Neural cell (in vitro differentiated cells): ENCODE measurements around the gene VAV2. TPM values are rescaled to one million over a fixed set of nuclear protein-coding genes. Genes with fewer than 3 reads are reported as not detected.

Experiments
- H2AFZ ChIP-seq: fragments of 200-600, 300-800 bp; sonication (generic), shearing (Covaris generic); 2 replicates; pipeline ENCODE4 v1.6.0; 2014; ENCODE audit warnings: low read depth, mild to moderate bottlenecking, antibody characterized with exemption, low read length, moderate library complexity
- H3F3A ChIP-seq: fragments of 200-600 bp; shearing (Covaris generic); 2 replicates; pipeline ENCODE4 v1.6.1; 2016; ENCODE audit warnings: mild to moderate bottlenecking, moderate library complexity, mixed read lengths, antibody characterized with exemption, low read length; ENCODE audit not compliant: insufficient read depth, poor library complexity, severe bottlenecking
- H3K27ac ChIP-seq: fragments of 200-600, 300-800 bp; sonication (generic), shearing (Covaris generic); 2 replicates; pipeline ENCODE4 v1.5.1; 2014; ENCODE audit warnings: mild to moderate bottlenecking, low read length, moderate library complexity
- H3K27me3 ChIP-seq: fragments of 300-800, 200-600 bp; sonication (generic), shearing (Covaris generic); 2 replicates; pipeline ENCODE4 v1.6.0; 2014; ENCODE audit warnings: mild to moderate bottlenecking, low read depth, low read length, moderate library complexity; ENCODE audit not compliant: insufficient read depth
- H3K36me3 ChIP-seq: fragments of 300-800, 200-600 bp; sonication (generic), shearing (Covaris generic); 2 replicates; pipeline ENCODE4 v1.5.1; 2014; ENCODE audit warnings: mild to moderate bottlenecking, antibody characterized with exemption, low read length, moderate library complexity; ENCODE audit not compliant: insufficient read depth
- H3K4me2 ChIP-seq: fragments of 300-800, 200-600 bp; sonication (generic), shearing (Covaris generic); 2 replicates; pipeline ENCODE4 v1.6.0; 2014; ENCODE audit warnings: mild to moderate bottlenecking, low read length
- H3K4me3 ChIP-seq: fragments of 300-800, 200-600 bp; sonication (generic), shearing (Covaris generic); 2 replicates; pipeline ENCODE4 v1.5.1; 2014; ENCODE audit warnings: mild to moderate bottlenecking, low read length, moderate library complexity
- H3K79me2 ChIP-seq: fragments of 200-600 bp; shearing (Covaris generic); replicated peaks from 2 replicates; pipeline ENCODE4 v1.6.0; 2014; ENCODE audit warnings: mild to moderate bottlenecking, low read length, moderate library complexity; ENCODE audit not compliant: insufficient read depth
- H3K9ac ChIP-seq: fragments of 300-800, 200-600 bp; sonication (generic), shearing (Covaris generic); 2 replicates; pipeline ENCODE4 v1.6.1; 2016; ENCODE audit warnings: mild to moderate bottlenecking, low read length, mixed read lengths
- H3K9me2 ChIP-seq: fragments of 200-600 bp; shearing (Covaris generic); 2 replicates; pipeline ENCODE4 v1.6.1; 2016; ENCODE audit warnings: mild to moderate bottlenecking, low read length, mixed read lengths; ENCODE audit not compliant: insufficient read depth
- H3K9me3 ChIP-seq: fragments of 200-600, 300-800 bp; sonication (generic), shearing (Covaris generic); 2 replicates; pipeline ENCODE4 v1.6.1; 2016; ENCODE audit warnings: mild to moderate bottlenecking, mixed run types, low read length, moderate library complexity, mixed read lengths
- H4K20me1 ChIP-seq: fragments of 200-600 bp; shearing (Covaris generic); 2 replicates; pipeline ENCODE4 v1.6.1; 2016; ENCODE audit warnings: mild to moderate bottlenecking, mixed run types; ENCODE audit not compliant: insufficient read depth
- EP300 ChIP-seq: fragments of 450-650 bp; conservative IDR thresholded peaks from 2 replicates; pipeline ENCODE4 v1.6.1; 2014; ENCODE audit warnings: antibody characterized with exemption, mild to moderate bottlenecking, moderate library complexity; ENCODE audit not compliant: poor library complexity, severe bottlenecking
- EZH2 ChIP-seq: fragments of 200-600, 300-800 bp; shearing (Covaris generic), sonication (generic); IDR thresholded peaks from 2 replicates; pipeline ENCODE4 v1.6.1; 2014; ENCODE audit warnings: antibody characterized with exemption, low read length, borderline replicate concordance, mild to moderate bottlenecking; ENCODE audit not compliant: insufficient read depth, poor library complexity, severe bottlenecking
- MXI1 ChIP-seq: fragments of 450-650 bp; conservative IDR thresholded peaks from 2 replicates; pipeline ENCODE4 v1.6.1; 2014; ENCODE audit warnings: antibody characterized with exemption, mild to moderate bottlenecking; ENCODE audit not compliant: poor library complexity, severe bottlenecking
- POLR2AphosphoS5 ChIP-seq: IDR thresholded peaks from 2 replicates; pipeline ENCODE4 v1.6.1; 2012
- RAD21 ChIP-seq: fragments of 450-650 bp; conservative IDR thresholded peaks from 2 replicates; pipeline ENCODE4 v1.6.1; 2014; ENCODE audit warnings: antibody characterized with exemption, mild to moderate bottlenecking, moderate library complexity
- SMC3 ChIP-seq: fragments of 450-650 bp; conservative IDR thresholded peaks from 2 replicates; pipeline ENCODE4 v1.6.1; 2014; ENCODE audit warnings: antibody characterized with exemption, mild to moderate bottlenecking, moderate library complexity; ENCODE audit not compliant: poor library complexity
- TAF1 ChIP-seq: IDR thresholded peaks from 2 replicates; pipeline ENCODE4 v1.6.1; 2012; ENCODE audit warnings: low read depth
- polyA plus RNA-seq: library from polyadenylated mRNA; depleted of rRNA; stranded (reverse); fragments of >200 nt; gene quantifications from 2 replicates; pipeline ENCODE4 v1.2.3, GENCODE V29; 2014
- TF ChIP-seq, protein P1 (sequence below): IDR thresholded peaks from 2 replicates; pipeline ENCODE4 v1.6.1; 2012; ENCODE audit warnings: borderline replicate concordance
- TF ChIP-seq, protein P2 (sequence below): fragments of 450-650 bp; IDR thresholded peaks from 2 replicates; pipeline ENCODE4 v1.5.1; 2014; ENCODE audit warnings: antibody characterized with exemption, mild to moderate bottlenecking, moderate library complexity; ENCODE audit not compliant: poor library complexity, severe bottlenecking

Gene VAV2
- polyA plus RNA-seq, 1 donor from 2014 or later = 35.2 TPM

- TF ChIP-seq TAF1 (no peak), EZH2 (no peak), EP300 (no peak), RAD21 (no peak), POLR2AphosphoS5 (no peak), SMC3 (no peak), MXI1 (no peak)
- TF ChIP-seq, protein P1, sequence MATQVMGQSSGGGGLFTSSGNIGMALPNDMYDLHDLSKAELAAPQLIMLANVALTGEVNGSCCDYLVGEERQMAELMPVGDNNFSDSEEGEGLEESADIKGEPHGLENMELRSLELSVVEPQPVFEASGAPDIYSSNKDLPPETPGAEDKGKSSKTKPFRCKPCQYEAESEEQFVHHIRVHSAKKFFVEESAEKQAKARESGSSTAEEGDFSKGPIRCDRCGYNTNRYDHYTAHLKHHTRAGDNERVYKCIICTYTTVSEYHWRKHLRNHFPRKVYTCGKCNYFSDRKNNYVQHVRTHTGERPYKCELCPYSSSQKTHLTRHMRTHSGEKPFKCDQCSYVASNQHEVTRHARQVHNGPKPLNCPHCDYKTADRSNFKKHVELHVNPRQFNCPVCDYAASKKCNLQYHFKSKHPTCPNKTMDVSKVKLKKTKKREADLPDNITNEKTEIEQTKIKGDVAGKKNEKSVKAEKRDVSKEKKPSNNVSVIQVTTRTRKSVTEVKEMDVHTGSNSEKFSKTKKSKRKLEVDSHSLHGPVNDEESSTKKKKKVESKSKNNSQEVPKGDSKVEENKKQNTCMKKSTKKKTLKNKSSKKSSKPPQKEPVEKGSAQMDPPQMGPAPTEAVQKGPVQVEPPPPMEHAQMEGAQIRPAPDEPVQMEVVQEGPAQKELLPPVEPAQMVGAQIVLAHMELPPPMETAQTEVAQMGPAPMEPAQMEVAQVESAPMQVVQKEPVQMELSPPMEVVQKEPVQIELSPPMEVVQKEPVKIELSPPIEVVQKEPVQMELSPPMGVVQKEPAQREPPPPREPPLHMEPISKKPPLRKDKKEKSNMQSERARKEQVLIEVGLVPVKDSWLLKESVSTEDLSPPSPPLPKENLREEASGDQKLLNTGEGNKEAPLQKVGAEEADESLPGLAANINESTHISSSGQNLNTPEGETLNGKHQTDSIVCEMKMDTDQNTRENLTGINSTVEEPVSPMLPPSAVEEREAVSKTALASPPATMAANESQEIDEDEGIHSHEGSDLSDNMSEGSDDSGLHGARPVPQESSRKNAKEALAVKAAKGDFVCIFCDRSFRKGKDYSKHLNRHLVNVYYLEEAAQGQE = no peak
- TF ChIP-seq, protein P2, sequence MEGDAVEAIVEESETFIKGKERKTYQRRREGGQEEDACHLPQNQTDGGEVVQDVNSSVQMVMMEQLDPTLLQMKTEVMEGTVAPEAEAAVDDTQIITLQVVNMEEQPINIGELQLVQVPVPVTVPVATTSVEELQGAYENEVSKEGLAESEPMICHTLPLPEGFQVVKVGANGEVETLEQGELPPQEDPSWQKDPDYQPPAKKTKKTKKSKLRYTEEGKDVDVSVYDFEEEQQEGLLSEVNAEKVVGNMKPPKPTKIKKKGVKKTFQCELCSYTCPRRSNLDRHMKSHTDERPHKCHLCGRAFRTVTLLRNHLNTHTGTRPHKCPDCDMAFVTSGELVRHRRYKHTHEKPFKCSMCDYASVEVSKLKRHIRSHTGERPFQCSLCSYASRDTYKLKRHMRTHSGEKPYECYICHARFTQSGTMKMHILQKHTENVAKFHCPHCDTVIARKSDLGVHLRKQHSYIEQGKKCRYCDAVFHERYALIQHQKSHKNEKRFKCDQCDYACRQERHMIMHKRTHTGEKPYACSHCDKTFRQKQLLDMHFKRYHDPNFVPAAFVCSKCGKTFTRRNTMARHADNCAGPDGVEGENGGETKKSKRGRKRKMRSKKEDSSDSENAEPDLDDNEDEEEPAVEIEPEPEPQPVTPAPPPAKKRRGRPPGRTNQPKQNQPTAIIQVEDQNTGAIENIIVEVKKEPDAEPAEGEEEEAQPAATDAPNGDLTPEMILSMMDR = no peak
- Histone ChIP-seq H3K9ac (no peak overlapping the region), H3K9me3 (no peaks in the 10 kb centered on the region), H3K27me3 (no peaks in the 10 kb centered on the region), H3K27ac (no peak overlapping the region), H3K36me3 (no peaks in the 10 kb centered on the region), H4K20me1 (no peaks in the 10 kb centered on the region), H3K9me2 (no peaks in the 10 kb centered on the region), H3K79me2 (no peaks in the 10 kb centered on the region), H3F3A (no peaks in the 10 kb centered on the region), H2AFZ (no peak overlapping the region), H3K4me2 (no peak overlapping the region), H3K4me3 (no peak overlapping the region)
Measured at GRCh38 chr9:133717113-133718031, 274.8 kb downstream of the VAV2 start.

- H3K9ac ChIP-seq = no peak overlapping the region
Measured at GRCh38 chr9:133716564-133717112, 275.5 kb downstream of the VAV2 start.

More at GRCh38 chr9:133716564-133717112, 275.5 kb downstream of the VAV2 start:
- no peaks in the 10 kb centered on the region for H3K27me3 ChIP-seq
- TF ChIP-seq SMC3 = no peak
- TF ChIP-seq, protein P2 = no peak
- no peak for TF ChIP-seq EZH2
- no peak for TF ChIP-seq TAF1
- no peak for TF ChIP-seq RAD21
- TF ChIP-seq, protein P1 = no peak
- no peak for TF ChIP-seq MXI1
- TF ChIP-seq EP300 = no peak
- no peak for TF ChIP-seq POLR2AphosphoS5
- H2AFZ ChIP-seq = no peak overlapping the region
- no peaks in the 10 kb centered on the region for H3K79me2 ChIP-seq
- H4K20me1 ChIP-seq = no peaks in the 10 kb centered on the region
- H3K4me2 ChIP-seq = no peak overlapping the region
- no peaks in the 10 kb centered on the region for H3K9me3 ChIP-seq
- H3F3A ChIP-seq = no peaks in the 10 kb centered on the region
- H3K4me3 ChIP-seq = no peak overlapping the region
- no peak overlapping the region for H3K27ac ChIP-seq
- no peaks in the 10 kb centered on the region for H3K9me2 ChIP-seq
- H3K36me3 ChIP-seq = no peaks in the 10 kb centered on the region
